ENCODE data around the gene CHN1.

DNA sequence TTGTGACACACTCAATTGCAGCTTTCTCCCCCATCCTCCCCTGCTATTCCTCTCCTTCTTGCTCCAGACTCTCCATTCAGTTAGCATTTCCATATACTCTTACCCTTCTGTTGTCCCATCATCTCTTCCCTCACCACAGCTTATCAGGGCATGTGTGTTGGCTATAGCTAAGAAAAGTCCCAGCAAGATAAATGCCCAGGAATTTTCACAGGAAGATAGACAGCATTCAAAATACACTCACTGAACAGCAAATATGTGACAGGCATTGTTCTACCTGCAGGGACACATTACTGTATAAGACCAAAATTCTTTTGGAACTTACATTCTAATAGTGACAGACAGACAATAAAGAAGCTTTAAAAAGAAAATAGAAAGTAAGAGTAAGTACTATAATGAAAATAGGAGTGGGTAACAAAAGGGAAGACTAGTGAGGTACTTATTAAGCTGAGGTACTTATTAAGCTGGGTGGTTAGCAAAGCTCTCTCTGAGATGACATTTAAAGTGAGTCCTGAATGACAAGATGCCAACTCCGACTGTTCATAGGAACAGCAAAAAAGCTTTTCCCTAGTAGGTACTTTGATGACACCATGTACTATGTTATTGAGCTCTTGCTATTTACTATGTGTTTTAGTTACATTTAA is 86.2 kb downstream of the CHN1 start:
- TF ChIP-seq CTCF (IDR thresholded peaks at IDR 0.05), result no peak
- TF ChIP-seq TAF1 (IDR thresholded peaks at IDR 0.05; ENCODE audit: borderline replicate concordance, low read depth, low read length), result no peak
- no peak for TF ChIP-seq RFX5 (IDR thresholded peaks at IDR 0.05; ENCODE audit: low read length)
- no peak for TF ChIP-seq EP300 (IDR thresholded peaks at IDR 0.05; ENCODE audit: borderline replicate concordance in 1 of 2, low read depth in 1 of 2, low read length in 1 of 2)
- no peak for TF ChIP-seq POLR2AphosphoS5 (IDR thresholded peaks at IDR 0.05; ENCODE audit: low read depth, low read length)
- no peak for TF ChIP-seq USF1 (IDR thresholded peaks at IDR 0.05; ENCODE audit: borderline replicate concordance, low read depth)
- TF ChIP-seq, protein P1, sequence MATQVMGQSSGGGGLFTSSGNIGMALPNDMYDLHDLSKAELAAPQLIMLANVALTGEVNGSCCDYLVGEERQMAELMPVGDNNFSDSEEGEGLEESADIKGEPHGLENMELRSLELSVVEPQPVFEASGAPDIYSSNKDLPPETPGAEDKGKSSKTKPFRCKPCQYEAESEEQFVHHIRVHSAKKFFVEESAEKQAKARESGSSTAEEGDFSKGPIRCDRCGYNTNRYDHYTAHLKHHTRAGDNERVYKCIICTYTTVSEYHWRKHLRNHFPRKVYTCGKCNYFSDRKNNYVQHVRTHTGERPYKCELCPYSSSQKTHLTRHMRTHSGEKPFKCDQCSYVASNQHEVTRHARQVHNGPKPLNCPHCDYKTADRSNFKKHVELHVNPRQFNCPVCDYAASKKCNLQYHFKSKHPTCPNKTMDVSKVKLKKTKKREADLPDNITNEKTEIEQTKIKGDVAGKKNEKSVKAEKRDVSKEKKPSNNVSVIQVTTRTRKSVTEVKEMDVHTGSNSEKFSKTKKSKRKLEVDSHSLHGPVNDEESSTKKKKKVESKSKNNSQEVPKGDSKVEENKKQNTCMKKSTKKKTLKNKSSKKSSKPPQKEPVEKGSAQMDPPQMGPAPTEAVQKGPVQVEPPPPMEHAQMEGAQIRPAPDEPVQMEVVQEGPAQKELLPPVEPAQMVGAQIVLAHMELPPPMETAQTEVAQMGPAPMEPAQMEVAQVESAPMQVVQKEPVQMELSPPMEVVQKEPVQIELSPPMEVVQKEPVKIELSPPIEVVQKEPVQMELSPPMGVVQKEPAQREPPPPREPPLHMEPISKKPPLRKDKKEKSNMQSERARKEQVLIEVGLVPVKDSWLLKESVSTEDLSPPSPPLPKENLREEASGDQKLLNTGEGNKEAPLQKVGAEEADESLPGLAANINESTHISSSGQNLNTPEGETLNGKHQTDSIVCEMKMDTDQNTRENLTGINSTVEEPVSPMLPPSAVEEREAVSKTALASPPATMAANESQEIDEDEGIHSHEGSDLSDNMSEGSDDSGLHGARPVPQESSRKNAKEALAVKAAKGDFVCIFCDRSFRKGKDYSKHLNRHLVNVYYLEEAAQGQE (IDR thresholded peaks at IDR 0.05; ENCODE audit: low read depth, low read length), result no peak
- no peak for TF ChIP-seq JUND (IDR thresholded peaks at IDR 0.05)
